ENCODE measurements around the gene AEBP2.

AEBP2 gene

GRCh38 chr12:19527866-19528265 lies 88.6 kb downstream of the AEBP2 start:
- no peak for TF ChIP-seq TEAD4 (IDR thresholded peaks at IDR 0.05)
- no peak for TF ChIP-seq NFIC (IDR thresholded peaks at IDR 0.05)
- no peak for TF ChIP-seq CREB1 (IDR thresholded peaks at IDR 0.05; ENCODE audit: low read depth)
- TF ChIP-seq YY1 (IDR thresholded peaks at IDR 0.05; ENCODE audit: low read depth): no peak
- no peak for TF ChIP-seq CEBPB (IDR thresholded peaks at IDR 0.05)
- TF ChIP-seq MAX (IDR thresholded peaks at IDR 0.05): no peak
- no peak for TF ChIP-seq ZBTB7A (IDR thresholded peaks at IDR 0.05; ENCODE audit: low read depth)
- TF ChIP-seq EGR1 (IDR thresholded peaks at IDR 0.05): no peak
- TF ChIP-seq EP300 (IDR thresholded peaks at IDR 0.05; ENCODE audit: borderline replicate concordance): no peak
- TF ChIP-seq REST (IDR thresholded peaks at IDR 0.05; ENCODE audit: low read depth): no peak
- TF ChIP-seq USF1 (IDR thresholded peaks at IDR 0.05): no peak
- TF ChIP-seq TAF1 (IDR thresholded peaks at IDR 0.05; ENCODE audit: low read depth): no peak
- TF ChIP-seq RAD21 (IDR thresholded peaks at IDR 0.05; ENCODE audit: low read depth): no peak
- no peak for TF ChIP-seq FOXM1 (IDR thresholded peaks at IDR 0.05; ENCODE audit: borderline replicate concordance, low read depth)
- TF ChIP-seq TCF12 (IDR thresholded peaks at IDR 0.05; ENCODE audit: low read depth): no peak

- TF ChIP-seq CEBPB (IDR thresholded peaks at IDR 0.05): no peak
- TF ChIP-seq YY1 (IDR thresholded peaks at IDR 0.05; ENCODE audit: low read depth): no peak
- TF ChIP-seq EP300 (IDR thresholded peaks at IDR 0.05; ENCODE audit: borderline replicate concordance): no peak
- TF ChIP-seq MAX (IDR thresholded peaks at IDR 0.05): no peak
- TF ChIP-seq TAF1 (IDR thresholded peaks at IDR 0.05; ENCODE audit: low read depth): no peak
- TF ChIP-seq USF1 (IDR thresholded peaks at IDR 0.05): no peak
- no peak for TF ChIP-seq TEAD4 (IDR thresholded peaks at IDR 0.05)
- TF ChIP-seq EGR1 (IDR thresholded peaks at IDR 0.05): no peak
- no peak for TF ChIP-seq RAD21 (IDR thresholded peaks at IDR 0.05; ENCODE audit: low read depth)
- TF ChIP-seq REST (IDR thresholded peaks at IDR 0.05; ENCODE audit: low read depth): no peak
- no peak for TF ChIP-seq FOXM1 (IDR thresholded peaks at IDR 0.05; ENCODE audit: borderline replicate concordance, low read depth)
- TF ChIP-seq TCF12 (IDR thresholded peaks at IDR 0.05; ENCODE audit: low read depth): no peak
- no peak for TF ChIP-seq CREB1 (IDR thresholded peaks at IDR 0.05; ENCODE audit: low read depth)
- no peak for TF ChIP-seq NFIC (IDR thresholded peaks at IDR 0.05)
- no peak for TF ChIP-seq ZBTB7A (IDR thresholded peaks at IDR 0.05; ENCODE audit: low read depth)
Observed at GRCh38 chr12:19528750-19529149, 89.5 kb downstream of the AEBP2 start.

- no peak for TF ChIP-seq TEAD4 (IDR thresholded peaks at IDR 0.05)
- no peak for TF ChIP-seq TCF12 (IDR thresholded peaks at IDR 0.05; ENCODE audit: low read depth)
- no peak for TF ChIP-seq NFIC (IDR thresholded peaks at IDR 0.05)
- no peak for TF ChIP-seq USF1 (IDR thresholded peaks at IDR 0.05)
- TF ChIP-seq YY1 (IDR thresholded peaks at IDR 0.05; ENCODE audit: low read depth): no peak
- no peak for TF ChIP-seq MAX (IDR thresholded peaks at IDR 0.05)
- TF ChIP-seq TAF1 (IDR thresholded peaks at IDR 0.05; ENCODE audit: low read depth): no peak
- TF ChIP-seq REST (IDR thresholded peaks at IDR 0.05; ENCODE audit: low read depth): no peak
- TF ChIP-seq EP300 (IDR thresholded peaks at IDR 0.05; ENCODE audit: borderline replicate concordance): no peak
- no peak for TF ChIP-seq CREB1 (IDR thresholded peaks at IDR 0.05; ENCODE audit: low read depth)
- TF ChIP-seq EGR1 (IDR thresholded peaks at IDR 0.05): no peak
- TF ChIP-seq RAD21 (IDR thresholded peaks at IDR 0.05; ENCODE audit: low read depth): no peak
- TF ChIP-seq ZBTB7A (IDR thresholded peaks at IDR 0.05; ENCODE audit: low read depth): no peak
- TF ChIP-seq FOXM1 (IDR thresholded peaks at IDR 0.05; ENCODE audit: borderline replicate concordance, low read depth): no peak
- TF ChIP-seq CEBPB (IDR thresholded peaks at IDR 0.05): no peak
Observed at GRCh38 chr12:19529951-19530636, 90.8 kb downstream of the AEBP2 start.
